ENCODE measurements around the gene CFAP97D2. TPM values are rescaled to one million over a fixed set of nuclear protein-coding genes. Genes with fewer than 3 reads are reported as not detected.

CFAP97D2 gene
- total RNA-seq, 4 donors from 2014 or later, result not detected

DNA sequence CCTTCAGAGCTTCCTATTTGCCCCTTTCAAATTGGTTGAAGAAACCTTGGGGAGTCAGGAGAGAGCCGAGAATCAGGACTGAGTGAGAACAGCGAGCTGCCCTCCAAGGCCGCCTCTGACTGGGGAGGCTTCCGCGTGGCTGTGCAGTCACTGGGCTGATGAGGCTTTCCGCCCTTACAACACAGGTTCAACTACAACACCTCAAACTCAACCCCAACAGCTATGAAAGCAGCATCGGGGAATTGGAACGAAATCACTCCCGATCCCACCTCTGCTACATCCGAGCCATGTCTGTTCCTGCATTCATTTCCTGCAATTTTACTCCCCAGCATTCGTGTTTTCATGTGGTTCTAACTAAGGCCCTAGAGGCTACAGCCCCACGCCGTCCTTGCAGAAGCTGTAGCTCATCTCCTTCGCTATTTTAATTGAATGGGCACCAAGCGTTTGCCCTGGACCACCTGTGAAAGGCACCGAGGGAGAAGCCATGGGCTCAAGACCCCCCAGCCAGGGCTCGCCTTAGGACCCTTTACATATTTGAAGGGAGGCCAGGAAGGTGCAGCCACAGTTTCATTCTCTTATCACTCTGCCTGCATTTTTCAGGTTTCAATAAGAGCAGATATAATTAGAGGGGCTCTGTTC, 34.3 kb upstream of the CFAP97D2 start:
- Histone ChIP-seq H3K27me3 (no peaks in the 10 kb centered on the region), H3K36me3 (no peaks in the 10 kb centered on the region), H3K4me1 (peaks cover 4 to 25% (median 19%) of the 10 kb centered on the region in 4 donors), H3K4me3 (no peak overlapping the region), H3K9me3 (no peaks in the 10 kb centered on the region), H3K27ac (replicated peaks in 1 of 4) (no peak overlapping the region)
- intact Hi-C loops (cut with DNase I), result no loop called here
- 95% methylated on average over 17 of the region's 17 CpGs for WGBS
- TF ChIP-seq POLR2AphosphoS5 (IDR thresholded peaks at IDR 0.05), result no peak
- no peak for DNase-seq (ENCODE audit: extremely low spot score)

DNA sequence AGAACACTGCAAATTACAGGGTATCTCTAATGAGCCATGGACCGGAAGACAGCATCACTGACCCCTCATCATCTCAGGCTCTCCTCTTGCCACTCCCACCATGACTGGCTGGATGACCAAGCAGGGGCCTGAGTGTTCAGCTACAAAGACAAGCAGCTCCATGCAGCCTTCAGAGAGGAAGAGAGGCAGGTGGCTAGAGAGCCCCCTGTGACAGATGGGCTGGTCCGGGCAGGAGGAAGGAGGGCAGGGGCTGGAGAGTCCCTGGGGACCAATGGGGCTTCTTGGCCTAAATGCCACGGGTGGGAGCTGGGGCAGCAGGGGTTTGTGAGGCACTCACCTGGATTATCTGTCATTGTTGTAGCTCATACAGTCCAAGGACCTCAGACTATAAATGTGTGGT, 33.8 kb upstream of the CFAP97D2 start:
- intact Hi-C loops (cut with DNase I), result no loop called here
- no peak overlapping the region for H3K27ac ChIP-seq (replicated peaks in 1 of 4)

DNA sequence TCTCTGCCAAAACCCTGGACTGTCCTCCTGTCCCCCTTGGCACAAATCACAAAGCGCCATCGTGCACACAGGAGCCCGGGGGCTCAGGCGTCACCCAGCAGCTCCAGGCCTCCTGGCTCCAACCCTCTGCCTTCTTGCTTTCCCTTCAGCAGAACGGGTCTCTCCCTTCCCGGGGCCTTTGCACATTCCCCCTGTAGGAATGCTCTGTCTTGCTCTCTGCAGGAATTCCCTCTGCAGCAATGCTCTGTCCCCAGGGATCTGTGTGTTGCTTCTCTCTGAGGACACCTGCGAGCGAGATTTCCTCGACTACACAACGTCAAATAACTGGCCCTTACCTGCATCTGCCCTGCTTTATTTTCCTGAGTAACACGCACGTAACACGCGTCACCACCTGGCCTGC, 33.3 kb upstream of the CFAP97D2 start:
- no peaks in the 10 kb centered on the region for H3K9me3 ChIP-seq
- H3K4me1 ChIP-seq, result peaks cover 4 to 25% (median 19%) of the 10 kb centered on the region in 4 donors
- H3K27me3 ChIP-seq, result no peaks in the 10 kb centered on the region
- no peak for DNase-seq (ENCODE audit: extremely low spot score)
- intact Hi-C loops (cut with DNase I), result no loop called here
- H3K36me3 ChIP-seq, result no peaks in the 10 kb centered on the region
- TF ChIP-seq, protein P1, sequence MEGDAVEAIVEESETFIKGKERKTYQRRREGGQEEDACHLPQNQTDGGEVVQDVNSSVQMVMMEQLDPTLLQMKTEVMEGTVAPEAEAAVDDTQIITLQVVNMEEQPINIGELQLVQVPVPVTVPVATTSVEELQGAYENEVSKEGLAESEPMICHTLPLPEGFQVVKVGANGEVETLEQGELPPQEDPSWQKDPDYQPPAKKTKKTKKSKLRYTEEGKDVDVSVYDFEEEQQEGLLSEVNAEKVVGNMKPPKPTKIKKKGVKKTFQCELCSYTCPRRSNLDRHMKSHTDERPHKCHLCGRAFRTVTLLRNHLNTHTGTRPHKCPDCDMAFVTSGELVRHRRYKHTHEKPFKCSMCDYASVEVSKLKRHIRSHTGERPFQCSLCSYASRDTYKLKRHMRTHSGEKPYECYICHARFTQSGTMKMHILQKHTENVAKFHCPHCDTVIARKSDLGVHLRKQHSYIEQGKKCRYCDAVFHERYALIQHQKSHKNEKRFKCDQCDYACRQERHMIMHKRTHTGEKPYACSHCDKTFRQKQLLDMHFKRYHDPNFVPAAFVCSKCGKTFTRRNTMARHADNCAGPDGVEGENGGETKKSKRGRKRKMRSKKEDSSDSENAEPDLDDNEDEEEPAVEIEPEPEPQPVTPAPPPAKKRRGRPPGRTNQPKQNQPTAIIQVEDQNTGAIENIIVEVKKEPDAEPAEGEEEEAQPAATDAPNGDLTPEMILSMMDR (IDR thresholded peaks at IDR 0.05), result no peak
- no peak overlapping the region for H3K4me3 ChIP-seq
- H3K27ac ChIP-seq (replicated peaks in 1 of 4), result no peak overlapping the region
- 91% methylated on average over 14 of the region's 14 CpGs for WGBS

More for the DNA sequence above, 33.8 kb upstream of the CFAP97D2 start:
- H3K4me1 ChIP-seq, result peaks cover 4 to 25% (median 19%) of the 10 kb centered on the region in 4 donors
- DNase-seq (ENCODE audit: extremely low spot score), result no peak
- TF ChIP-seq, protein P1 (IDR thresholded peaks at IDR 0.05), result no peak
- TF ChIP-seq POLR2AphosphoS5 (IDR thresholded peaks at IDR 0.05) (no peak), EP300 (IDR thresholded peaks at IDR 0.05) (no peak), POLR2A (IDR thresholded peaks at IDR 0.05; ENCODE audit: low read depth) (no peak)
- H3K4me3 ChIP-seq, result no peak overlapping the region
- WGBS, result 69% methylated on average over 3 of the region's 3 CpGs
- H3K9me3 ChIP-seq, result no peaks in the 10 kb centered on the region
- H3K27me3 ChIP-seq, result no peaks in the 10 kb centered on the region
- no peaks in the 10 kb centered on the region for H3K36me3 ChIP-seq

DNA sequence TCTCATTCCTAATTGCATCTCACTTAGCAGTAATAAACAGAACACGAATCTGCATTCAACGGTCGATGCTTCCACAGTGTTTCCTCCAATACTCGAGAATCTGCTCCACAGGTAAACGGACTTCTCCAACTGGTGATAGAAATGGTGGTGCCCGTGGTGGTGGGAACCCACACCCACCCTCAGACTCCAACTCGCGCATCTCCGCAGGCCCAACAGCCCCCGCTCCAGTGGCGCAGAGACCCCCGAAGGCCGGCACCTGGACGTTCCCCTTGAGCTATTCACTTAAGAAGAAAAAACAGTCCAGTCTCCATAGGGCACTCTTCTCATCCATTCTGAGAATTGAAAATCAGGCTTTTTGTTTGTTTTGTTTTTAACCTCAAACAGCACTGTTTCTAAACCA, 32.9 kb upstream of the CFAP97D2 start:
- 98% methylated on average over 14 of the region's 14 CpGs for WGBS
- TF ChIP-seq POLR2AphosphoS5 (IDR thresholded peaks at IDR 0.05) (no peak), POLR2A (IDR thresholded peaks at IDR 0.05; ENCODE audit: low read depth) (no peak), EP300 (IDR thresholded peaks at IDR 0.05) (no peak)
- TF ChIP-seq, protein P1 (IDR thresholded peaks at IDR 0.05), result no peak
- intact Hi-C loops (cut with DNase I), result no loop called here
- Histone ChIP-seq H3K36me3 (no peaks in the 10 kb centered on the region), H3K4me3 (no peak overlapping the region), H3K27ac (replicated peaks in 1 of 4) (no peak overlapping the region), H3K4me1 (peaks cover 4 to 25% (median 19%) of the 10 kb centered on the region in 4 donors), H3K27me3 (no peaks in the 10 kb centered on the region), H3K9me3 (no peaks in the 10 kb centered on the region)
- no peak for DNase-seq (ENCODE audit: extremely low spot score)

DNA sequence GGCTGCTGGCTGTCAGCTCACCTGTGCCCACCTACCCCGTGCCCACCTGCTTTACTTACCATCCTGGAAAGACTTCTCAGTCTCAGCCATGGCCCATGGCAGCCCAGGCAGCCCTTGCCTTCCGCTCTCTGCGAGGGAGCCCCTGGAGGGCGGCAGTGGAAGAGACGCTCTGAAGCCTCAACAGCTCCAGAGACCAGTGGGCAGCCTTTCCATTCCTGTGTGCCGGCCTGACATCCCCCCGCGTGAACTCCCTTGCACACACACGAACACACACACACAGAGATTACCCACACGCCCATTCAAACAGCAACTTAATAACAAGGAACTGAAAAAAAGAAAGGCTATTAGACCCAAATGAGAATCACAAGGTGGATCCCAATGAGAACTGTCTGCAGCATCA, 32.4 kb upstream of the CFAP97D2 start:
- 64% methylated on average over 10 of the region's 10 CpGs for WGBS
- H3K4me1 ChIP-seq, result peaks cover 4 to 25% (median 19%) of the 10 kb centered on the region in 4 donors
- H3K4me3 ChIP-seq, result no peak overlapping the region
- no peak for DNase-seq (ENCODE audit: extremely low spot score)
- H3K27ac ChIP-seq (replicated peaks in 1 of 4), result no peak overlapping the region
- H3K36me3 ChIP-seq, result no peaks in the 10 kb centered on the region
- TF ChIP-seq, protein P1 (IDR thresholded peaks at IDR 0.05), result no peak
- TF ChIP-seq POLR2AphosphoS5 (IDR thresholded peaks at IDR 0.05), result no peak
- TF ChIP-seq POLR2A (IDR thresholded peaks at IDR 0.05; ENCODE audit: low read depth), result no peak
- no peak for TF ChIP-seq EP300 (IDR thresholded peaks at IDR 0.05)
- intact Hi-C loops (cut with DNase I), result no loop called here
- H3K27me3 ChIP-seq, result no peaks in the 10 kb centered on the region
- H3K9me3 ChIP-seq, result no peaks in the 10 kb centered on the region
